GM18498 (cell line): ENCODE data around the gene SNX4.

ENCODE experiments used
- ATAC-seq: cut with Tn5 transposase; IDR thresholded peaks from one replicate; pipeline ENCODE4 v1.9.1; 2021; ENCODE audit warnings: mild to moderate bottlenecking, moderate library complexity; ENCODE audit not compliant: unreplicated experiment

Gene SNX4

DNA sequence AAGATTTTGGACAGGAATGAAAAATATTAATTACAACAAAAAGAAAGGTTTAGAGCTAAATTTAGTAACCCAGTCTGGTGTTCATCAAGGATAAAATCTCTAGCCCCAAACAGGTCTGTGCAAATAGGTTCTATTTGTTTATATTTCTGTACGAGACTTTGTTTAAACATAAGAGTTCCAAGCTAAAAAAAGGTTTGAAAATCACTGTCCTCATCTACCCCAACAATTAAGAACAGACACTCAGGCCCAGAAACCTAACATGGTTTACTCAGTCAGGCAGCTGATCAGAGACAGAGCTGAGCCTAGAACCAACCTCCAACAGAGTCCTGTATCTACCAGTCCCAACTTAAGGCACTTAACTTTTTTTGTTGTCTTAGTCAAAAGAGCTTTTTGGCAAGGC, 49.3 kb downstream of the SNX4 start:
- no peak for ATAC-seq

DNA sequence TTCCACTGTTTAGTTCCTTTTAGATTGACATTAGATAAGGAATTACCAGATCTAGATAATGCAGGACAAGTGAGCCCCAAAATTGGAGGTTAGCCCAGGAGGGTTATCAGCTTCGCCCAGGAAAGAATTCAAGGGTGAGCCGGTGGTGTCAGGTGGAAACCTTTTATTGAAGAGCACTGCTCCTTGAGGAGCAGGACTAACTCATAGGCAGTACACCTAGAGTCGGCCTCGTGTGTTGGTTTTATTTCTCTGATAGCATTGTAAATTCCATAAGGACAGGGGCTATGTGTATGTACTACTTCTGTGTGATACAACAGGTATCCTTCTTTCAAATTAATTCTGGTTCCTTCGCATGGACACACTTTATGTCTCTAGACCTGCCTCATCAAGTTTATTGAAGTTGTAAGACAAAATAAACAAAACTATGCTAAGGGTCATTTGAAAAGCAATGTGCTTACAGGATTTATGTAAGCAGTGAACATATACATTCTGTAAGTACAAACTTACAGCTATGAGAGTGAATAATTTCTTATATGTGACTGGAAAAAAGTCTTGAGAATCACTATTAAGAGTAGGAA, 57.2 kb downstream of the SNX4 start:
- ATAC-seq, result no peak

DNA sequence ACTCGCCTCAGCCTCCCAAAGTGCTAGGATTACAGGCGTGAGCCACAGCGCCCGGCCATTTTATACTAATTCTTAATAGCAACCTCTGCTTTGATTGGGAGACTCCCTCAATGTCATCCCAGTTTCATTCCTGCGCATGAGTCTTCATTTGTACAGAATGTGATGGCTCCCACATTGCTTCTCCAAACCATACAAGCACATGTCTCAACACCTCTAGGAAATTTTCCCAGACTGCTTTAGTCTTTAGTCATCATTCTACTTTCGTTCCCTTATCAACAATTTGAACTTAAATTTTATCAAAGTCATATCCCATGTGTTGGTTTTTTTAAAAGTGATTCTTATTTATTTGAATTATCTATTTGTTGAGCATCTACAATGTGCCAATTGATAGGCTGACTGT, 58.1 kb downstream of the SNX4 start:
- ATAC-seq, result no peak

DNA sequence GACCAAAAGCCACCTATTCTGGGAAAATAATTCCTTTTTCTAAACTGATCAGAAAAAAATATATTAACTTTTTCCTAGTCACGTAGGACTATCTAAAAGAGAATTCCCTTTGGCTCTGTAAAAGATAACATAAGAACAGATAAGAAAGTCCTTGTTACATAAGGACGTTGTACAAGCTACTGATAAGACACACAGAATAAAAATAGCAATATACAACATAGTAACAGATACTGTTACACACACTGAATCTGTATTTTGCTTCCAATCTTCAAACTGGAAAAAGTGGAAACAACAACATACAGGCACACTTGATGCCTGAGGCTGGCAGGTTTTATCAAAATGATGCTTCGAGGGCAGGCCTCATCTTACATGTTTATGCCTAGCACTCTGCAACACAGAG, 59.8 kb downstream of the SNX4 start:
- no peak for ATAC-seq

DNA sequence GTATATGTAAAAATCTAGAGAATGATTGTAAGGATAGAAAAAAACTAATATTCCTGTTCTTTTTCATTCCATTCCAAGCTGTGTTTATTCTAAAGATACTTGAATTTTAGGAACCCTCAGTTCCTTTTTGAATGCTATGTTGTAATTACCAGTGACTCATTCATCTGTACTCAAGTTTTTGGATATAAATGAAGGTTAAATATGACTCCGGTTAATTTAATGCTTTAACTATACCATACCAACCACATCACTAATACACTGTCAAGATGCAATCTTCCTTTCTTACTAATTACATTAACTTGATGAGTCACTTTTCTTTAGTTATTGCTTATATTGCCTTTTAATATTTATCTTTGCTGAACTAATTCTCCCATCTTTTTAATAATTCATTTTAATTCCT, 76.1 kb downstream of the SNX4 start:
- ATAC-seq, result no peak

DNA sequence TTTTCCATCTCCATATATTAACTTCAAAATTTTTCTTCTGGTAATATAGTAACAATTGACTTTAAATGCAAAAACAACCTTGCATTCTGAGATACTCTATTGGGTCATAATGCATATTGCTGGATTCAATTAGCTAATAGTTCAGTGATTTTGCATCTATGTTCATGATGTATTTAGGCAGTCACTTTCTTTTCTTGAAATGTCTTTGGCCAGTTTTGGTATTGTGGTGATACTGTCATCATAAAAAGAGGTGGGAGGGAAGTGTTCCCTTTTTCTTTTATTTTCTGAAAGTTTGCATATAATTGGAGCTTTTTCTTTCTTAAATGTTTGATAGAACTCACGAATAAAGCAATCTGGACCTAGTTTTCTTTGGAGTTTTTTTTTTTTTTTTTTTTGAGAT, 77.5 kb downstream of the SNX4 start:
- ATAC-seq, result no peak

DNA sequence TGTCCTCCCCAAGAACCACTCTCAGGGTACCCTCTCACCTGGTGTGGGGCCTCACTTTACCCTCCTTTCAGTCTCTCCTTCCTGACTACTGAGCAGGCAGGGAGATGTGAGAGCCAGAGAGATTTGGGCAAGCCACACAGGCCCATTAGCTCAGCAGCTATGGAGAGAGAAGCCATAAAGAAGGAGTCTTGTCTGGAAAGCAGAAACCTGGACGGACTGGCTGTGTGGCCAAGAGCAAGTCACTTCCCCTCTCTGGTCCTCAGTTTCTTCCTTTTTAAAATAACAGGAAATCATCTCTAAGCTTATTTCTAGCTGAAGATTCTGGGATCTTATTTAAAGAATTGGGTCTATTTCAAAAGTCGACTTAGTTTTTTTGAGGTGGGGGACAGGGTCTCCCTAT, 79.0 kb downstream of the SNX4 start:
- no peak for ATAC-seq

DNA sequence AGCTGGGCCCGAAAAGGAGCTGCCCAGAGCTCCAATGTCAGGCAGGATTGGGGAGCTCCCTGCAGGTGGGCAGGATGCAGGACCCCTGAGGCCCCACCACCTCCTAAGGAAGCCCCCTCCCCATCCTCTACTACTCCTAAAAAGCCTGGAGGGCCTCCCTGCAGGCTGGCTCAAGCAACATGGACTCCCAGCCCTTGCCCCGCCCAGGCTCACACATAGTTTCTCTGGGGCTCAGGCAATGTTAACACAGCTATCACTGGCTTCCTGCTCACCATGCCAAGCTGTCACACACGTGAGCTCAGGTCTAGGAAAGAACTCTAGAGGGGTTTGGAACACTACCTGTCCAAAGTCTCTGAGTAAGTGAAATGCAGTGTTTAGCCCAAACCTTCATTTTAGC, 79.4 kb downstream of the SNX4 start:
- no peak for ATAC-seq

DNA sequence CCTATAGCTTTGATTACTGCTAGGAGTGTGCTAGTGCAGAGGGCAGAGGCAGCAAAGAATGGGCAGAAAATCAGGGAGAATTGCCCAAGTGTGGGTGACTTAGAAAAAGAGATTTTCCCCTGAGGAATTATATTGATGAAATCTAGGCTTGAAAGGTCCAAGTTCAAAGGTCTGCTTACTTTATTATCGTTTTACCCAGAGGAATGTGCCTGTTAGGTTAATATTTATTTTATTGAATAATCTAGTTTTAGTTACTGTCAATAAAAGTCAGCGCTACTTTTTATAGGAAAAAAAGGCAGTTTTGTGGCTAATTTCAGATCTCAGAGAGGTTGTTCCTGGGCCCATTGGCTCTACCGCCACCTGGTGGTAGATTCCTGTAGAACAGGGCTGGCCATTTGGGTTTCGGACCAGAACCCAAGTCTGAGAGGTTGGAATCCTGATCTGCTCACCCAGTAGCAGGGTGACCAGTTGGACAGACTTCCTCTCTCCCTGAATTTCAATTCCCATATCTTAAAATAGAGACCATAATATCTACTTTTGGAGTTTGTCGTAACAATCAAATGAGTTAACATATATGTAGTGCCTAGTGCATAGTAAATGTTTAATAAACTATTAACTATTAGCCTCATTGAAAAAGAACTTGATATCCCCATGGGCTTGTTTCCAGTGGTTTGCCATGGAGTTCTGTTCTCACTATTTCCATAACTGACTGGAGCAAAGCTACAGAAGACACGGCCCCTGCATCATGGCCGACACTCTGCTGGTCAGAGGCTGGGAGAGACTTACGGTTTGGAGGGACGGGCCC, 82.2 kb downstream of the SNX4 start:
- ATAC-seq, result no peak

DNA sequence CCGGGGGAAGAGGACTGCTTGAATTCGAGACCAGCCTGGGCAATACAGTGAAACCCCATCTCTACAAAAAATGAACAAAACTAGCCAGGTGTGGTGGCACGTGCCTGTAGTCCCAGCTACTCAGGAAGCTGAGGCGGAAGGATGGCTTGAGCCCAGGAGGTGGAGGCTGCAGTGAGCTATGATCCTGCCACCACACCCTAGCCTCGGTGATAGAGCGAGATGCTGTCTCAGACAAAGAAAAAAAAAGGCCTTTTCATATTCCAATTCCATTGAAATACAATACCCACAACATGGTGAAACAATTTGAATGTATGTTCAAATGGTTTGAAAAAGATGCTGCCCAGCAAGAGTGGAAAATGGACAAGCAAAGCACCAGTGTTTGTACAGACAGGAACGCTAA, 83.1 kb downstream of the SNX4 start:
- ATAC-seq, result no peak

DNA sequence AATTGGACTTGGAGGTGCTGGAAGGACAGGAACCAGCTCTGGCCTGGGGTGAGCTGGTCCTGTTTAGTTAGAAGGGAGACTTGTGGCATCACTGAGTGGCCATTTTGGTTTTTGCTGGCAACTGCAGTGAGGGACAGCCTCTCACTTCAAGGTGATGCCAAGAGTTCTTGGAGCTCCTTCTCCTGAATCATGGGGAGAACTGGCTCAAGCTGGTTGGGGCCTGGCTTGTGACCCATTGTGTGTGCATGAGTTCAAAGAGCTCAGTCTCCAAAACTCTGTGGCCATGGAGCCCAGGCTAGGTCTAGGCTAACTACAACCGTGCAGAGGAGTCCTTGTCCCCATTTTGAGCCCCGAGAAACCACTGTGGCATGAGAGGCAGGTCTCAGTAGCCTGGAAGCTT, 84.8 kb downstream of the SNX4 start:
- no peak for ATAC-seq

DNA sequence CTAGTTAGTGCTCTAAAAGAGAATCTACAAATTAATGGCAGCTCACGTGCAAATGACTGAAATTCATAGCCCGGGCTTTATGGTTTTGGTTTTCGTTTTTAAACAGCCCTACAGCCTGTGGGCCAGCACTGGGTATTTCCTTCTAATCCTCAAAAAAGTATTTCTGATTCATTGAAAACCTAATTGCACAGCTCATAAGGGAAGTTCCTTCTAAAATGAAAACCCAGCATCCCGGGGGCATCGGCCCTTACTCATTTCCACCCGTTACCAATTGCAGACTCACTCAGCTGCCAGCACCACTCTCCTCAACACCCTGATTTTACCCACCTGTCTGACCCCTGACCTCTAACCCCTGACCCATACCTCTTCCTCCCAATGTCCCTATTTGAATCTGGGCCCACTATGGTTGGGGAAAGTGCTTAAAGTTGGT, 85.4 kb downstream of the SNX4 start:
- ATAC-seq, result no peak

DNA sequence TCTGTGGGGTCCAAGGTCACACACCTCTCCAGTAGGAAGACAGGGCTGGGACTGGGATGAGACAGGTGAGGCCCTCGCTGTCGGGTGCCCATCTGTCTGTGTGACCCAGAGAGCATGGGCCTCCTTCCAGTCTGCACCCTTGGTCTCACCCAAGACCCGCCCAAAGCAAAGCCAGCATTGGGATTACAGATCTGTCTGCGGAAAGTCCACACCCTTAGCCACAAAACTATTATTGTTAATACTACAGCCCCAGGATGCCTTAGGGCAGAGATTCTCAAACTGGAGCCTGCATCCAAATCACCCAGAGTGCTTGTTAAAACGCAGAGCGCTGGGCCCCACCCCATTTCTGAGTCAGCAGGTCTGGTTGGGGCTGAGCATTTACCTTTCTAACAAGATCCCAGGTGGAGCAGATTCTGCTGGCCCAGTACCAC, 86.4 kb downstream of the SNX4 start:
- no peak for ATAC-seq

DNA sequence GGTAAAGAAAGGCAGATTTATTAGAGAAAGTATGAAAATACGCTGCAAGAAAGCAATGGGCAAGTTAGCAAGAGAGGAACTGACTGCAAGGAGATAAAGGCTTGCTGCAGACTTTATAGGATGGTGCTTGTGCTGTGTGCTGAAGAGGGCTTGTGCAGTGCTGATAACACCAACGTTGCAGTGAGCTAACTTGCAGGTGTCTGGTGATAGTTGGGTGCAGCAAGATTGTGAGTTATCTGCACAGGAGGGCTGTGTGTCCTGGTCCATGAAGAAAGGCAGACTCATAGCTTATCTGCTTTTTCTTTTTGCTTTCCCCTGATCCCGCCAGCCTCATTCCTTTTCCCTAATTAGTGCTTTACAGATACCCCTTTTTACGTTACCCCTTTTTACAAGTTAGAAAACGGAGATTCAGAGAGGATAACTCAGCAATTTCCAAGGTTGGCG, 86.9 kb downstream of the SNX4 start:
- ATAC-seq, result no peak

DNA sequence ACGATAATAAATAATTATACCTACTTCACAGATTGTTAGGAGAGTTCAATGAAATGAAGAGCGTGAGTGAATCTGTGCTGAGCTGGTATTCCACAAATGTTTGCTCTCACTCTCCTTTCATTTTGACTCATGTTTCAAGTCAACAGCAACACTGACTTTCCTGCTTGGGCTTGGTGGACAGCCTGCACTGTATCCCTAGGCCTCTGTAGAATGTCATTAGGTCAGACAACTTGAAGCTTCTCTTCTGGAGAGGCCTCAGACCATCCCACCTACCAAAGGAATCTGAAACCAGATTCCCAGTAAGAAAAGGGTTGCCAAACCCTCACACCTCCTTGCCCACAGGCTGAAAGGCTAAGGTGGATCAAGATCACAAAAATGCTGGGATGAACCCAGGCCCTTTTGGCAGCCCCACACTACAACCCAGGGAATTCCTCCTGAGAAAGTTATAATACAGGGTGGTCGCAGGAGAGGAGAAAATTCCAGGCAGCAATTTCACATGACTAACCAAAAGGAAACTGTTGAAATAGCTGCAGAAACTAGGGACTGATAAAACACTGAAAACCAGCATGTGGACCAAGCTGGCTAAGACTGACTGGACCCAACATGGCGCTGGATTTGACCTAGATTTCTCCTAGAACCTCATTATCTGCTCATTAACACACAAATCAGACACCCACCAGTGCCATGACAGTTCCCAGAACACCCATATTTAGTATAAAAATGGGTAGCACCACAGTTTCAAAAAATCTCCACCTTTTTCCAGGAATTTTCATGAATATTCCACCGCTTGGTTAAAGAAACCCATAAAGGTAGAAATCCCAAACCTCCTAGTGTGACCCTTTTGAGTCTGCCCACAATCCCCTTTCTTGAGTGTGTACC, 87.9 kb downstream of the SNX4 start:
- ATAC-seq, result no peak

DNA sequence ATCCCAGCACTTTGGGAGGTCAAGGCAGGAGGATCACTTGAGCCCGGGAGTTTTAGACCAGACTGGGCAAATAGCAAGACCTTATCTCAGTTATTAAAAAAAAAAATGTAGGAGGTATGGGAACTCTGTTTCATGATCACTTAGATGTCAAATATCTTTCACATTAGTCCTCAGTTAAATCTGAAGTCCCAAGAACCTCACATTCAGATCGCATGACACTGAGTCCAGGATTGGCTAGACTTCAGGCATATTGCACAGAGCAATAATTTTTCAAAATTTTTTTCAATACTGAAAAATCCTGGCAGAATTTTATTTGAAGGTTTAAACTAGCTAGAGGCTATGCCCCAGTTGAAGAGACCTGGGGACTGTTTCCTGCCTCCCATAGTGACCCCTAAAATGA, 88.6 kb downstream of the SNX4 start:
- ATAC-seq, result no peak

DNA sequence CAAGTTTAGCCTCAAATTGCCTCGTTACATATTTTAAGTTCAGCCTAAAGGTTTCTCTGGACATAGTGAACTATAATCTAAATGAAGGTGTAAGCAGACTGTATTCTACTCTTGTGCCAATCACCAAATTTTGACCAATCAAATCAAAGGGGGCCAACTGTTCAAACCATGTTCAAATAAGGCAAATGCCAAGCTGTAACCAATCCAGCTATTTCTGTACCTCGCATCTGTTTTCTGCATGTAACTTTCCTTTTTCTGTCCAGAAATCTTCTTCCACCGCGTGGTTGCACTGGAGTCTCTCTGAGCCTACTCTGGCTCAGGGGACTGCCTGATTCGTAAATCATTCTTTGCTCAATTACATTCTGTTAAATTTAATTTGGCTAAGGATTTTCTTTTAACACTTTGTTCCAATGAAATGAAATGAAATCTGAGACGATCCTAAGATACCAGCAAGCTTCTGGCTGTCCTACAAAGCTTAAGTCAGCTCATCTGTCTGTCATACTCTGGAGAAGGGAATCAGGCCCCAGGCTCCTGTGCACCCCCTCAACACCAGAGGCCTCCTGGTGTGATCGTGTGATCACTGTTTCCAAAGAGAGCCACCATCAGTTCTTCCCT, 91.7 kb downstream of the SNX4 start:
- no peak for ATAC-seq

DNA sequence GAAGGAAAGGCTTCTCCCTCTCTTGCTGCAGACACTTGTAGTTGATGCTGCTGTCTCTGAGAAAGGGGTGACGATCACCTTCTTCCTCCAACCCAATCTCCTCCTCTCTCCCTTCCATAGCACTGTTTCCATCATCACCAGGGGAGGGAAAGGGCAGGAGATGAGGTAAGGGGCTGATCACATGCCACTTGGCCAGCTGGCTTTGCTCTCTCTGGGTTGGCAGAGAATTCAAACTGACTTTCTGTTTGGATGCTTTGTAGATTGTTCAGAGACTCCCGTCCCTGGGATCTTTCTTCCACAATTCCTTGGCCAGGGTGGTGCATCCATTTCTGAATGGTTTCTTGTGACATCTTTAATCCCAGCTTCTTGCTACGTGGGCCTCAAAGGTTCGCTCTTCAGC, 101.7 kb downstream of the SNX4 start:
- no peak for ATAC-seq

DNA sequence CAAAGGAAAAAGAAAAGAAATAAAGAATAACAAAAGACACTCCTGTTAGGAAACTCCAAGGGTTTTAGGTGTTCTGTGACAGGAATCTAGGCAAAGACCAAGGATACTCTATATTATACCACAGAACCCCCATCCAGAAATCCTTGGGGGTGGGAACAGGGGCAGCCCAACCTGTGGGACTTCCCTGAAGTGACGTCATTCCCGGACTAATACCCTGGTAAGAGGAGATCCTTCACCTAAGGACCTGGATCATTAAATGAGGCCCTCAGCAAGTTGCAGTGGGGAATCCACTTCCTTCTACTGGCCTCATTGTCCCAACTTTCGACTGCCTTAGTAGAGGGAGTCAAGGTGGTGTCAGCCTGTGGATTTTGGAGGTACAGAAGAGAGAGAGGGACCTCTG, 103.8 kb downstream of the SNX4 start:
- no peak for ATAC-seq

DNA sequence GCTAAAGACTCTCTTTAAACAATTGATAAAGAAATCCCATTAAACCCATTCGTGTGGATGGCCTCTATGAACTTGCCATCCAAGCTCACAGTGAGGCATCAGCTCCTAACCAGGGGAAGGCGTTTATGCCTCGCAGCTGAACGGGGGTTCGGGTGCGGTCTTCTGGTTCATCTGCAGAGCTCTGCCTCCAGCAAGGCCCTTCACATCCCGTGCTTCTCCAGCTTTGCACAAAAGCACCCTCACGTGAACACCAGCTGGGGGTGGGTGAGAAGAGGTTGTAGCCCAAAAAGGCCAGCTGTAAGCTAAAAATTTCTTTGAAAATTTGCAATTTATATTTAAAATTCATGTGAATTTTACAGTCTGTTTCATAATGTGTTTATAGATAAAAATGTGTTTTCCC, 105.3 kb downstream of the SNX4 start:
- no peak for ATAC-seq

DNA sequence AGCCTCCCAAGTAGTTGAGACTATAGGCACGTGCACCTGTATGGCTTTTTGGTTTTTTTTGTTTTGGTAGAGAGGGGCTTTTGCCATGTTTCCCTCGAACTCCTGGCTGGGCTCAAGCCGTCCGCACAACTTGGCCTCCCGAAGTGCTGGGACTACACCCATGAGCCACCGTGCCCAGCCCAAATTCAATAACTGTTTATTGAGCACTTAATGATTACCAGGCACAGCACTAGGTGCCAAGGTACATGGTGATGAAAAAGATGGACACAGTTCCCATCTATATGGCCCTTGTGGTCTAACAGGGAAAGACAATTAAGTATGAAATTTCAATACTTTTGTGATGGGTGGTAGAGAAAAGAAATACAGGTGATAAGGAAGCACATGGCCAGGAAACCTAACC, 109.1 kb downstream of the SNX4 start:
- ATAC-seq, result no peak
